Fibroblast of villous mesenchyme (primary cell): Measurements from ENCODE around the gene BPIFB2. TPM values are rescaled to one million over a fixed set of nuclear protein-coding genes. Genes with fewer than 3 reads are reported as not detected.

Experiments used
- DNase-seq: peaks from one replicate; pipeline ENCODE4 v3.0.0-alpha.2; 2010; ENCODE audit warnings: low read depth
- H3K4me3 ChIP-seq: 2 replicates; pipeline ENCODE4 v1.5.1; 2011; ENCODE audit warnings: low read depth, mild to moderate bottlenecking, low read length
- CTCF ChIP-seq: IDR thresholded peaks from 2 replicates; pipeline ENCODE4 v1.5.1; 2012; ENCODE audit warnings: low read depth, mild to moderate bottlenecking, low read length; ENCODE audit not compliant: insufficient read depth
- total RNA-seq: library from RNA; depleted of rRNA; stranded (reverse); fragments of >200 nt; gene quantifications from 2 replicates; pipeline ENCODE4 v1.2.3, GENCODE V29; 2012

Gene BPIFB2
- total RNA-seq, 1 donor, result not detected

GRCh38 chr20:33005132-33005566 lies 2.4 kb upstream of the BPIFB2 start:
- peak; percentile 43 for TF ChIP-seq CTCF
- no peak overlapping the region for H3K4me3 ChIP-seq
- DNase-seq, result no peak

GRCh38 chr20:33005908-33006775 lies 1.4 kb upstream of the BPIFB2 start:
- TF ChIP-seq CTCF, result no peak
- no peak overlapping the region for H3K4me3 ChIP-seq
- DNase-seq, result no peak

- H3K4me3 ChIP-seq, result no peak overlapping the region
- DNase-seq, result no peak
- TF ChIP-seq CTCF, result no peak
Observed at GRCh38 chr20:33006776-33007375, 628 bp upstream of the BPIFB2 start.

GRCh38 chr20:33008336-33009213 lies 1.1 kb downstream of the BPIFB2 start:
- TF ChIP-seq CTCF, result no peak
- H3K4me3 ChIP-seq, result no peak overlapping the region
- DNase-seq, result no peak

GRCh38 chr20:33009214-33010132 lies 2.0 kb downstream of the BPIFB2 start:
- no peak overlapping the region for H3K4me3 ChIP-seq
- DNase-seq, result no peak
- no peak for TF ChIP-seq CTCF

GRCh38 chr20:33010133-33010504 lies 2.6 kb downstream of the BPIFB2 start:
- no peak overlapping the region for H3K4me3 ChIP-seq
- no peak for DNase-seq
- TF ChIP-seq CTCF, result no peak
